ENCODE data around the gene OAS2.

OAS2 gene

DNA sequence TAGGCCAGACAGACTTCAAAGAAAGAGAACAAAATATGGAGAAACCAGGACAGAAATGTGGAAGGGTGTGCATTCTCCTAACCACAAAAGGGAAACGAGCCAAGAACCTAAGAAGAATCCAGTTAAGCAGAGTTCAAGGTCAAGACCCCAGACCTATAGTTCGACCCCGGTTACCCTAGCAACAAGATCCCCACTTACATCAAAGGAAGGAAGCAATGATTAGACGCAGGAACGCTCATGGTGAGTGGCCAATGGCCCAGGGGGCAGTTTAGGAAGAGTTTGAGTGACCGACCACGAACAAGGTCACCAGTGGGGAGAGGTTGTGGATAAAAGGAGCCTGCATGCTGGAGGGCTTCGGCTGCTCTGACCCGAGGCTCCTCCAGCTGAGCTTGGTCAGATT lies 36.2 kb downstream of the OAS2 start:
- Mint-ChIP-seq H3K27ac (no peak overlapping the region), H3K4me1 (no peaks in the 10 kb centered on the region), H3K9me3 (peaks cover 8% of the 10 kb centered on the region), H3K36me3 (peaks cover 22% of the 10 kb centered on the region), H3K4me3 (no peak overlapping the region), H3K27me3 (no peaks in the 10 kb centered on the region)

DNA sequence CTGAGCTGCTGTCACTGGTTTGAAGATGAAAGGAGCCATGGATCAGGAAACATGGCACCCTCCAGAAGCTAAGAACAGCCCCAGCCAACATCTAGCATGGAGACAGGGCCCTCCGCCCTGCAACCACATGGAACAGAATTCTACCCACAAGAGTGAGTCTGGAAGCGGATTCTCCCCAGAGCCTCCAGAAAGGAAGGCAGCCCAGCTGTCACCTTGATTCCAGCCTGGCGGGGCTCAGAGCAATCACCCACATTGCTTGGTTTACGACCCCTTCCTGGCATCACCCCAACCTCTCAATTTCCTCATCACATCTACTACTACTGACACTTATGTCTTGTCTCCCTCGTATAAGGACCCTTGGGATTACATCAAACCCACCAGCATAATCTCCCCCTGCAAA lies 38.5 kb downstream of the OAS2 start:
- Mint-ChIP-seq H3K36me3 (peaks cover 2% of the 10 kb centered on the region), H3K27me3 (no peaks in the 10 kb centered on the region), H3K9me3 (no peaks in the 10 kb centered on the region), H3K4me3 (no peak overlapping the region), H3K27ac (no peak overlapping the region), H3K4me1 (no peaks in the 10 kb centered on the region)

DNA sequence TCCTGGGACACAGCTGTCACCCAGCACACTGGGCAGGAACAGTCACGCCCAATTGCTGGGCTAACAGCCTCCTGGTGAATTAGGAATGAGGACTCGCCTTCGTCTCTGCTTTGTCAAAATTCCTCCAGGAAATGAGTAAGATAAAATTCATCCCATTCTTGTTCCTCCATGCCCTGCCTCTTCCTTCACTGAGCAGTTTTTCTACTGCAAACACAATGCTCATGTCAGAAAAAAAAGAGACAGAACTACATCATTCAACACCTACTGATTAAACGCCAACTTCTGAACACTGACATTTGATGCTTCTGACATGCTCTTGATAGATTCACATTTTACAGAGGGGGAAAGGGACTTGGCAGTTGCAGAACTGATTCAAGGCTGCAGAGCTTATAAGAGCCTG lies 40.7 kb downstream of the OAS2 start:
- no peaks in the 10 kb centered on the region for H3K4me1 Mint-ChIP-seq
- H3K27me3 Mint-ChIP-seq: no peaks in the 10 kb centered on the region
- no peaks in the 10 kb centered on the region for H3K36me3 Mint-ChIP-seq
- no peaks in the 10 kb centered on the region for H3K9me3 Mint-ChIP-seq
- H3K27ac Mint-ChIP-seq: no peak overlapping the region
- no peak overlapping the region for H3K4me3 Mint-ChIP-seq

DNA sequence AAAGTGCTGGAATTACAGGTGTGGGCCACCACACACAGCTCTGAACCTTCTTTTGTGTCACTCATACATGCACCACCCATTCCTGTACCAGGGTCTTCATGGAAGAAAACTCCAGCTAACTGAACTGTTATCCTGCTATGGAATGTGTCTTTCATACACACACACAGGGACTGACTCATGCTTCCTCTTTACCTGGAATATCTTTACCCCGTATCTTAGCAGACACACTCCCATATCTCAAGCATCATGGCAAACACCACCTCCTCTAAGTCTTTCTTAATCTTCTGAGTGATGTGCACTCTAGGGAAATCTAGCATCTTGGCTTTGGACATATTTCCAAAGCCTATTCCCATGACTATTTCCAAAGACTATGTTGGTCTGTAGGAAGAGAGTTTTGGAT lies 43.2 kb downstream of the OAS2 start:
- Mint-ChIP-seq H3K4me3 (no peak overlapping the region), H3K27me3 (no peaks in the 10 kb centered on the region), H3K4me1 (no peaks in the 10 kb centered on the region), H3K36me3 (no peaks in the 10 kb centered on the region), H3K27ac (no peak overlapping the region), H3K9me3 (no peaks in the 10 kb centered on the region)

DNA sequence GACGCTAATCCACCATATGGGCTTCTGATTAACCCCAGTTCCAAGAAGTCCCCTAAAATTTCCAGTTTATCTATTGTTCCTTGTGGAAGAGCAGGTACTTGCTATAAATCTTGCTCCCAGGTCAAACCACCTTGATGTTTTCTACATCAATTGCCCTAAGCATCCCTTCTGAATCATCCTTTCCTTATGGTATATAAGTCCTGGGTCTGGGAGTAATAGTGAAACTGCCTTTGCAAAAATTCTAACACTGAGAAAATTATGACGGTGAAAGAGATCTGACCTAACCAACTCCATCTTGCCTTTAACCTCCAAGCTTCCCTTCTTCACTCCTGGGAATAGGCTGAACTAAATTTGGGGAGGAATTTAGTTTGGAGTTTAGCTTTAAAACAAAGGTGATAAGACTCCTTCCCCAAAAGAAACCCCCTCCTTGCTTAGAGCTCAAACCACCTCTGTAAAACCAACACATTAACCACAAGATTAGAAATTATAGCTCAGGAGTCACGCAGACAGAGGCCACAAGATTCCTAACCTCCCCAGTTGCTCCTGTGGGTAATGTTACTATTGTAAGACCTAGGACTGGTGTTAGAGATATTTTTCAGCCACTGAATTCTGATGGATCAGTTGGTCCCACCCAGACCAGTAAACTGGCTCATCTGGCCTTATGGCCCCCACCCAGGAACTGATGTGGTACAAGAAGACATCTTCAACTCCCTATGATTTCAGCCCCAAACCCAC lies 44.4 kb downstream of the OAS2 start:
- H3K9me3 Mint-ChIP-seq: no peaks in the 10 kb centered on the region
- no peaks in the 10 kb centered on the region for H3K36me3 Mint-ChIP-seq
- no peak overlapping the region for H3K27ac Mint-ChIP-seq
- no peaks in the 10 kb centered on the region for H3K27me3 Mint-ChIP-seq
- no peaks in the 10 kb centered on the region for H3K4me1 Mint-ChIP-seq
- H3K4me3 Mint-ChIP-seq: no peak overlapping the region

DNA sequence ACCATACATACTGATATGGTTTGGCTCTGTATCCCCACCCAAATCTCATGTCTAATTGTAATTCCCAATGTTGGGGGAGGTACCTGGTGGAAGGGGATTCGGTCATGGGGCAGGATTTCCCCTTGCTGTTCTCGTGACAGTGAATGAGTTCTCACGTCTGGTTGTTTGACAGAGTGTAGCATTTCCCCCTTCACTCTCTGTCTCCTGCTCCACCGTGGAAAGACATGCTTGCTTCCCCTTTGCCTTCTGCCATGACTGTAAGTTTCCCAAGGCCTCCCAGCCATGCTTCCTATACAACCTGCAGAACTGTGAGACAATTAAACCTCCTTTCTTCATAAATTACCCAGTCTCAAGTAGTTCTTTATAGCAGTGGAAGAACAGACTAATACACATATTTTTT lies 49.4 kb downstream of the OAS2 start:
- Mint-ChIP-seq H3K4me3 (no peak overlapping the region), H3K27ac (no peak overlapping the region), H3K36me3 (no peaks in the 10 kb centered on the region), H3K9me3 (no peaks in the 10 kb centered on the region), H3K4me1 (peaks cover 4% of the 10 kb centered on the region), H3K27me3 (peaks cover 2% of the 10 kb centered on the region)

DNA sequence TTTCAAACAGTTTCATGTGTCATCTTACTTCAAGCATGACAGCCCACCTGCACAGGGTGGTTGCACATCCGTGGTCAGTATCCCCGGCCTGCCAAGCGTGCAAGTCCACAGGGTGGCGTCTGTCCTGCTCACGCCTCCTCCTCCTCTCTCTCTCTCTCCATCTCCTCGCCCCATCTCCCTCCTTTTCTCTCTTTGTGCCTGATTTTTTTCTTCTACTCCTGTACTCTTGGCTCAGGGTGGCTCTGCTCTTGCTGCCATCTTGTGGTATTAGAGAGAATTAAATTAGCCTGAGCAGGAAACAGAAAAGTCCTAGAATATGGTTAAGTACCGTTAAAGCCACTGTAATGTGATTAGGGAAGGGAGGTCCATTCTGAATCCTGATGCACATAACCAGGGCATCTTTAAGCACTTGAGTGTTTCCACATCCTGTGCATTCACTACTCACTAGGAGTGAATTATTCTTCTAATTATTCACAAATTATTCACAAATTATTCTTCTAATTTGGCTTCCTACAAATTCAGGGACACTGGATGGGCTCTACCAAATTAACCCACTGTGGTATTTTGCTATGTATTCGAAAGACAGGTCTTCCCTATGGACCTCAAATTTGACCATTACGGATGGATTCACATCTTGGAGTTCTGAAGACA lies 52.7 kb downstream of the OAS2 start:
- H3K27me3 Mint-ChIP-seq: peaks cover 2% of the 10 kb centered on the region
- H3K4me3 Mint-ChIP-seq: no peak overlapping the region
- H3K4me1 Mint-ChIP-seq: peaks cover 4% of the 10 kb centered on the region
- H3K9me3 Mint-ChIP-seq: no peaks in the 10 kb centered on the region
- no peaks in the 10 kb centered on the region for H3K36me3 Mint-ChIP-seq
- H3K27ac Mint-ChIP-seq: no peak overlapping the region

DNA sequence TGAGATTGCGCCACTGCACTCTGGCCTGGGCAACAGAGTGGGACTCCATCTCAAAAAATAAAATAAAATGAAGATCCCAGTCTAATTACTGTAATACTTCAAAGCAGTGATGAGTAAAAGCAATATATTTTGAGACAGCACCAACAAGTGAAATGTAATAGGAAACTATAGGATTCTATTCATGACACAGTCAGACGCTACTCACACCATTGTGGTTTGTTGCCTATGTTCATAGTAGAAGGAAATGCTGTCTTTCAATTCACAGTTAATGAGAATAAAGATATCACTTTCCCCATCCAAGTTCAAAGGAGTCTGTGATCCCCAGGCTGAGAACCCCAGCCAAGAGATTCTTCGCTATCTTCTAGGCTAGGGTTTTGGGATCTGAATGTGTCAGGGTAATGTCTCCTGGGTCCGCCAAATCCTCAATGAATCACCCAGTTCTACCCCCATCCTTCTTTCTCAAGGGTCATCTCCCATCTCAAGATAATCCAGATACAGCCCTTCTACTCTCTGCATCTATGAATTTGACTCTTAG lies 61.7 kb downstream of the OAS2 start:
- Mint-ChIP-seq H3K4me1 (no peaks in the 10 kb centered on the region), H3K9me3 (no peaks in the 10 kb centered on the region), H3K27ac (no peak overlapping the region), H3K27me3 (peaks cover 2% of the 10 kb centered on the region), H3K36me3 (no peaks in the 10 kb centered on the region), H3K4me3 (no peak overlapping the region)

DNA sequence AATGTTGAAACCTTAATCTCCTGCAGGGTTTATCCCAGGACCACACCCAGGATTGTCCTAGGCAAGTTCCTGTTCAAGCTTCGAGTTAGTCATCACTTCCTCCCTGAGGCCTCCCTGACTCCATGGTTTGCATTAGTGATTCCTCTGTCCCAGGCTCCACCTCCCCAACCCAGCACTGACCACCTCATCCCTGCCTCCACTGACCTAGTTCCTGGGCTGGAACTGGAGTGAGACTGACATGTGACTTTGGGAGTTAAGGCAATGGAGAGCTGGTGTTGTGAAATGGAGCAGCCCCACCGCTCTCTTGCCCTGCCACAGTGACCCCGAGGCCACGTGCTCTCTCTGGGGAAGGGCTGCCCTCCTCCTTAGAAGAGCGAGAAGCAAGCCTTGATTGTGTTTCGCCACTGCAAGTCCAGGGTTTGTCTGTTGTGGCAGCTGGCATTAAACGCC lies 62.4 kb downstream of the OAS2 start:
- H3K4me3 Mint-ChIP-seq: no peak overlapping the region
- peaks cover 2% of the 10 kb centered on the region for H3K27me3 Mint-ChIP-seq
- H3K9me3 Mint-ChIP-seq: no peaks in the 10 kb centered on the region
- H3K27ac Mint-ChIP-seq: no peak overlapping the region
- H3K36me3 Mint-ChIP-seq: no peaks in the 10 kb centered on the region
- no peaks in the 10 kb centered on the region for H3K4me1 Mint-ChIP-seq

DNA sequence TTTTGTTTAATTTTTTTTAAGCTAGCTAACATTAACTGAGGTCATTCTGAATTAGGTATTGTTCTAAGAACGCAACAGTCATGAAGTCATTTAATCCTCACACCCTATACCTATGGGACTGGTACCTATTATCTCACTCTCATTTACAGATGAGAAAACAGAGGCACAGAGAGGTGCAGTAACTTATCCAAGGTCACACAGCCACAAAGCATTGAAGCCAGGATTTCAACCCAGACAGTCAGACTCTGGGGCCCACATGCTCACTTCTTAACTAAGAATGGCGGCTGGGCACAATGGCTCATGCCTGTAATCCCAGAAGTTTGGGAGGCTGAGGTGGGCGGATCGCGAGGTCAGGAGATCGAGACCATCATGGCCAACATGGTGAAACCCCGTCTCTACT lies 63.2 kb downstream of the OAS2 start:
- peaks cover 2% of the 10 kb centered on the region for H3K27me3 Mint-ChIP-seq
- H3K4me1 Mint-ChIP-seq: no peaks in the 10 kb centered on the region
- H3K36me3 Mint-ChIP-seq: no peaks in the 10 kb centered on the region
- H3K9me3 Mint-ChIP-seq: no peaks in the 10 kb centered on the region
- H3K4me3 Mint-ChIP-seq: no peak overlapping the region
- no peak overlapping the region for H3K27ac Mint-ChIP-seq

DNA sequence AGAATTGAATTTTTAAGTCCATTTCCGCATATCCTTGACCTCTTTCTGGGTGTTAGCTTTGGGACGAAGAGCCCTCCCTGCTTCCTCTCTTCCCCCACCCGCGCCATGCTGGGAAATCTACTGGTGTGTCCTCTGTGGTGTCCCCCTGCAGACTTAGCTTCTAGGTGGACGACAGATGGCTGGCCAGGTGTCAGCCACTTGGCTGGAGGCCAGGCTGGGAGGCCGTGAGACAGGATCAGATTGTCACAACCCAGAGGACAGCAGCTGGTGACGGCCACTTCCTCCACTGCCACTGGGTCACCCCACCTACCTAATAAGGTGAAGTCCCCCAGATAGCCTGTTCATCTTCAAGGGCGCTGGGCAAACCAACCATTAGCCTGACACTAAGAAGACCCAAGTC lies 64.9 kb downstream of the OAS2 start:
- Mint-ChIP-seq H3K9me3 (no peaks in the 10 kb centered on the region), H3K4me3 (no peak overlapping the region), H3K27me3 (peaks cover 2% of the 10 kb centered on the region), H3K4me1 (peaks cover 2% of the 10 kb centered on the region), H3K27ac (no peak overlapping the region), H3K36me3 (no peaks in the 10 kb centered on the region)

DNA sequence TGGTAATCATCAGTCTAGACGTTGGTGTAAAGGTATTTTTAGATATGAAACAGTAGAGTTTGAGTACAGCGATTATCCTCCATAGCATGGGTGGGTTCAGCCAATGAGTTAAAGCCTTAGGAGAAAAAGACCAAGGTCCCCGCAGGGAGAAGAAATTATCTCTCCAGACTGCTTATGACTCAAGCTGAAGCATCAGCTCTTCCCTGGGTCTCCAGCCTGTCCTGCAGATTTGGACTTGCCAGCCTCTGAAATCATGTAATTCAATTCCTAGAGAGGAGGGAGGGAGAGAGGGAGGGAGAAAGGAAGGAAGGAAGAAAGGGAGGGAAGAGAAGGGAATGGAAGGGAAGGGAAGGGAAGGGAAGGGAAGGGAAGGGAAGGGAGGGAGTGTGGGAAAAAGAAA lies 66.2 kb downstream of the OAS2 start:
- Mint-ChIP-seq H3K27me3 (peaks cover 2% of the 10 kb centered on the region), H3K27ac (no peak overlapping the region), H3K36me3 (no peaks in the 10 kb centered on the region), H3K9me3 (no peaks in the 10 kb centered on the region), H3K4me3 (no peak overlapping the region), H3K4me1 (peaks cover 14% of the 10 kb centered on the region)

DNA sequence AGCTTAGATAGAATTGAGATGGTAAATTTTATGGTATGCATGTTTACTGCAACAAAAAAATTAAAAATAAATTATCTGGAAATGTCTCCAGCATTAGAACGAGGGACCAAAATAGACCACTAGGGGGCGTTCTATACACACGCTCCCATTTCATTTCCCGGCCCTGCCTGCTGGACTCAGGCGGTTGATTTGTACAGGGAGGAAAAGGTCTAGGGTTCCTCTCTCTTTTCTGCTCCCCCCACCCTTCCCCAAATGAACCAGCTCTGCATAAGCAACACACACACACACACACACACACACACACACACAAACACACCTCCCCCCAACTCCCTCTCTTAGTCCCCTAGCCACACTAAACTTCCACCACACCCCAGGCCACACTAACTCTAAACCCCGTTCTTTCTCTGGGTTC lies 70.4 kb downstream of the OAS2 start:
- Mint-ChIP-seq H3K36me3 (no peaks in the 10 kb centered on the region), H3K4me1 (peaks cover 49% of the 10 kb centered on the region), H3K27ac (no peak overlapping the region), H3K27me3 (no peaks in the 10 kb centered on the region), H3K4me3 (no peak overlapping the region), H3K9me3 (no peaks in the 10 kb centered on the region)

DNA sequence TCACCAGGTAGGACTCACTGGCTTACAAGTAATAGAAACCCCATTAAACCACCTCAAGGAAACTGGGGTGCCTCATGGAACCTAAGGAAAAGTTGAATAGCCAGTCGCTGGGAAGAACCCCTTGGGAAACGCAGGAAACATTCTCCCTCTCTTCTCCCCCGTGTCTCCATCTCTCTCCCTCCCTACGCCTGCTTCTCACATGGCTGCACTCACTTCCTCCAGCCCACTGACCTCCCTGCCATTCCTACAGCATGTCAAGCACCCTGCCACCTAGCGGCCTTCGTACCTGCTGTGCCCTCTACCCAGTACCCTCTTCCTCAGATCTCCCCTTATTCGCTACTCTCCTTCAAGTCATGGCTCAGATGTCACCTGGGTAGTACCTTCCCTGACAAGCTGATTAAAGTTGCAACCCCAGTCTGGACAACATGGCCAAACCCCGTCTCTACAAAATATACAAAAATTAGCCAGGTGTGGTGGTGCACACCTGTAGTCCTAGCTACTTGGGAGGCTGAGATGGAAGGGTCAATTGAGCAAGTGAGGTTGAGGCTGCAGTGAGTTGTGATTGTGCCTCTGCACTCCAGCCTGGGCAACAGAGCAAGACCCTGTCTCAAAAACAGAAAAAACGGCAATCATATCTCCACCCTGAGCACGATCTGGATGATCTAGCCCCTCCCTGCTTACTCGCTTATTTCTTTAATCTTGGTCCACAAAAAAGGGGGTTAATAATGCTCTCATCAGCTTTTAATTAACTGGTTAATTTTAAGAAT lies 71.8 kb downstream of the OAS2 start:
- Mint-ChIP-seq H3K27me3 (no peaks in the 10 kb centered on the region), H3K36me3 (no peaks in the 10 kb centered on the region), H3K4me1 (peaks cover 57% of the 10 kb centered on the region), H3K27ac (no peak overlapping the region), H3K9me3 (no peaks in the 10 kb centered on the region), H3K4me3 (no peak overlapping the region)

DNA sequence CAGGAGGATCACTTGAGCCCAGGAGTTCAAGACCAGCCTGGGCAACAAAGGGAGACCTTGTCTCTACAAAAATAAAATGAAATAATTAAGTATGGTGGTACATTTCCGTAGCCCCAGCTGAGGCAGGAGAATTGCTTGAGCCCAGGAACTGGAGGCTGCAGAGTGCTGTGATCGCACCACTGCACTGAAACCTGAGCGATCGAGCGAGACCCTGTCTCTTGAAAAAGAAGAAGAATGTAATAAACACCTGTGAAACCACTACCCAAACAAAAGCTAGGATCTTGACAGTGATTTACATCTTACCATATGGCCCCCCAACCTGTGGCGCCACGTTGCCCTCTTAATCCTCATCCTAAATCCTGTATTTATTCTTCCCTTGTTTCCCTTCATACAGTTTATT lies 72.5 kb downstream of the OAS2 start:
- no peaks in the 10 kb centered on the region for H3K27me3 Mint-ChIP-seq
- no peak overlapping the region for H3K27ac Mint-ChIP-seq
- no peaks in the 10 kb centered on the region for H3K36me3 Mint-ChIP-seq
- peaks cover 60% of the 10 kb centered on the region for H3K4me1 Mint-ChIP-seq
- H3K9me3 Mint-ChIP-seq: no peaks in the 10 kb centered on the region
- no peak overlapping the region for H3K4me3 Mint-ChIP-seq

DNA sequence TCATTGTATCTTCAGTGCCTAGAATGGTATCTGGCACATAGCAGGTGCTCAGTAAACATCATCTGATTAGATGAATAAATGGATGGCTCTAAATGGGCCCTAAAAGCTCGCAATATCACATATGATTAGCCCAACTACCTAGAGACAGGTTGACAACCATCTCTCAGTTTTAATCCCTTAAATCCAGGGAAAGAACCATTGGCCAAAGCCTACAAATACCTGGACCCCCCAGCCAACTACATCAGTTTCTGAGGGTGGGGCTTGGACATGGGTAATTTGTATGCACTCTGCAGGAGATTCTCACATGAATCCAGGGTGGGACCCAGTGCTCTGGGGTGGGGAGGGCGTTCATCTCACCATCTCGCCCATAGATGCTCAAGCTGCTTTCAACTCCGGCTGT lies 73.4 kb downstream of the OAS2 start:
- H3K4me1 Mint-ChIP-seq: peaks cover 66% of the 10 kb centered on the region
- H3K27me3 Mint-ChIP-seq: no peaks in the 10 kb centered on the region
- H3K36me3 Mint-ChIP-seq: no peaks in the 10 kb centered on the region
- H3K9me3 Mint-ChIP-seq: no peaks in the 10 kb centered on the region
- no peak overlapping the region for H3K4me3 Mint-ChIP-seq
- H3K27ac Mint-ChIP-seq: no peak overlapping the region
